ENCODE results near the gene SBF2.

The SBF2 gene

GRCh38 chr11:9815486-9816136 lies 478.4 kb downstream of the SBF2 start:
- TF ChIP-seq CTCF (IDR thresholded peaks at IDR 0.05; ENCODE audit: control insufficient read depth, insufficient read depth, low read depth, low read length, missing control alignments) = no peak
- DNase-seq (ENCODE audit: low read depth) = no peak
- H3K4me3 ChIP-seq (ENCODE audit: control insufficient read depth, low read depth, low read length) = no peak overlapping the region

- H3K4me3 ChIP-seq (ENCODE audit: control insufficient read depth, low read depth, low read length) = no peak overlapping the region
- DNase-seq (ENCODE audit: low read depth) = no peak
- TF ChIP-seq CTCF (IDR thresholded peaks at IDR 0.05; ENCODE audit: control insufficient read depth, insufficient read depth, low read depth, low read length, missing control alignments) = no peak
Measured at GRCh38 chr11:9814108-9814507, 479.9 kb downstream of the SBF2 start.

- DNase-seq (ENCODE audit: low read depth) = no peak
- no peak overlapping the region for H3K4me3 ChIP-seq (ENCODE audit: control insufficient read depth, low read depth, low read length)
- no peak for TF ChIP-seq CTCF (IDR thresholded peaks at IDR 0.05; ENCODE audit: control insufficient read depth, insufficient read depth, low read depth, low read length, missing control alignments)
Measured at GRCh38 chr11:9808943-9809342, 485.1 kb downstream of the SBF2 start.

- H3K4me3 ChIP-seq (ENCODE audit: control insufficient read depth, low read depth, low read length) = no peak overlapping the region
- TF ChIP-seq CTCF (IDR thresholded peaks at IDR 0.05; ENCODE audit: control insufficient read depth, insufficient read depth, low read depth, low read length, missing control alignments) = no peak
- DNase-seq (ENCODE audit: low read depth) = no peak
Measured at GRCh38 chr11:9806946-9807687, 486.9 kb downstream of the SBF2 start.

- no peak for DNase-seq (ENCODE audit: low read depth)
- no peak overlapping the region for H3K4me3 ChIP-seq (ENCODE audit: control insufficient read depth, low read depth, low read length)
- no peak for TF ChIP-seq CTCF (IDR thresholded peaks at IDR 0.05; ENCODE audit: control insufficient read depth, insufficient read depth, low read depth, low read length, missing control alignments)
Measured at GRCh38 chr11:9804419-9804902, 489.6 kb downstream of the SBF2 start.

- TF ChIP-seq CTCF (IDR thresholded peaks at IDR 0.05; ENCODE audit: control insufficient read depth, insufficient read depth, low read depth, low read length, missing control alignments) = no peak
- H3K4me3 ChIP-seq (ENCODE audit: control insufficient read depth, low read depth, low read length) = no peak overlapping the region
- DNase-seq (ENCODE audit: low read depth) = no peak
Measured at GRCh38 chr11:9803685-9804418, 490.2 kb downstream of the SBF2 start.

Data from AG09309 (cell line).